Stimulated activated naive CD8-positive, alpha-beta T cell treated with anti-CD3 and anti-CD28 coated beads, Interleukin-15, amount 100 ng/mL, for 72 hours (primary cell): ENCODE measurements around the gene OR5B17.
"Not testable (repeated sequence)": the region's sequence is repeated elsewhere in the genome, so short reads cannot be mapped to it uniquely, and the experiment has no call there.

ENCODE experiments used
- ATAC-seq: fragments of 150-1000 bp; cut with Tn5 transposase; 2 replicates; pipeline ENCODE4 v1.10.0; 2021; ENCODE audit warnings: mild to moderate bottlenecking, moderate library complexity
- DNase-seq, 2 donors: peaks; one replicate each; pipeline ENCODE4 v3.0.0; 2021 to 2022
- H3K27ac Mint-ChIP-seq, 2 donors: one replicate each; pipeline ENCODE4 v1.8.0; 2022; ENCODE audit warnings: mild to moderate bottlenecking in 2 of 2, mixed read lengths in 2 of 2, moderate library complexity in 2 of 2
- H3K27me3 Mint-ChIP-seq: one replicate; pipeline ENCODE4 v1.8.0; 2022; ENCODE audit warnings: mixed read lengths
- H3K4me1 Mint-ChIP-seq: one replicate; pipeline ENCODE4 v1.8.0; 2022; ENCODE audit warnings: mild to moderate bottlenecking, mixed read lengths
- H3K4me3 Mint-ChIP-seq, 2 donors: one replicate each; pipeline ENCODE4 v1.8.0; 2022; ENCODE audit warnings: mild to moderate bottlenecking in 2 of 2, mixed read lengths in 2 of 2, moderate library complexity in 1 of 2
- H3K9me3 Mint-ChIP-seq, 2 donors: one replicate each; pipeline ENCODE4 v1.8.0; 2022; ENCODE audit warnings: mixed read lengths in 2 of 2

OR5B17 gene

GRCh38 chr11:58358969-58359368 is at the start of gene OR5B17:
OR5B17 (minus strand) TSS chr11:58359069; CDS start chr11:58359069, 0 bp downstream.
- no peak within 1 kb of the TSS for H3K27ac Mint-ChIP-seq
- ATAC-seq (no peak), DNase-seq (no peak)
- no peaks in the 10 kb centered on the region for H3K4me1 Mint-ChIP-seq
- no peak within 1 kb of the TSS for H3K4me3 Mint-ChIP-seq
- no peaks in the 10 kb centered on the region for H3K27me3 Mint-ChIP-seq
- no peaks in the 10 kb centered on the region for H3K9me3 Mint-ChIP-seq

GRCh38 chr11:58406774-58407173 is 47.9 kb upstream of the OR5B17 start, which contains the start of gene OR5B3:
OR5B3 (minus strand) TSS chr11:58406874; CDS start chr11:58403409, 3,465 bp downstream.
- no peak within 1 kb of the TSS for H3K27ac Mint-ChIP-seq
- no peak for DNase-seq
- ATAC-seq, result no peak
- H3K4me1 Mint-ChIP-seq, result no peaks in the 10 kb centered on the region
- no peak within 1 kb of the TSS for H3K4me3 Mint-ChIP-seq
- H3K27me3 Mint-ChIP-seq, result peaks cover 7% of the 10 kb centered on the region
- peaks cover 19 to 25% of the 10 kb centered on the region in 2 donors for H3K9me3 Mint-ChIP-seq

GRCh38 chr11:58399622-58400021 is 40.8 kb upstream of the OR5B17 start:
- ATAC-seq, DNase-seq, H3K27me3 Mint-ChIP-seq, H3K4me1 Mint-ChIP-seq, H3K27ac Mint-ChIP-seq, H3K4me3 Mint-ChIP-seq: not testable (repeated sequence)
- peaks cover 3 to 11% of the 10 kb centered on the region in 2 donors for H3K9me3 Mint-ChIP-seq

- Mint-ChIP-seq H3K27me3 (no peaks in the 10 kb centered on the region), H3K27ac (no peak overlapping the region), H3K4me3 (no peak overlapping the region), H3K4me1 (no peaks in the 10 kb centered on the region), H3K9me3 (peaks cover 7 to 15% of the 10 kb centered on the region in 2 donors)
- no peak for DNase-seq
- ATAC-seq, result no peak
Measured at GRCh38 chr11:58395581-58395980, 36.7 kb upstream of the OR5B17 start.

- no peaks in the 10 kb centered on the region for H3K4me1 Mint-ChIP-seq
- no peaks in the 10 kb centered on the region for H3K27me3 Mint-ChIP-seq
- ATAC-seq (no peak), DNase-seq (no peak)
- peaks cover 7 to 15% of the 10 kb centered on the region in 2 donors for H3K9me3 Mint-ChIP-seq
- no peak overlapping the region for H3K4me3 Mint-ChIP-seq
- H3K27ac Mint-ChIP-seq, result no peak overlapping the region
Measured at GRCh38 chr11:58394195-58394594, 35.3 kb upstream of the OR5B17 start.

GRCh38 chr11:58392746-58393145 is 33.9 kb upstream of the OR5B17 start:
- no peak overlapping the region for H3K4me3 Mint-ChIP-seq
- H3K27ac Mint-ChIP-seq, result no peak overlapping the region
- DNase-seq (no peak), ATAC-seq (no peak)
- H3K27me3 Mint-ChIP-seq, result no peaks in the 10 kb centered on the region
- H3K9me3 Mint-ChIP-seq, result peaks cover 7 to 15% of the 10 kb centered on the region in 2 donors
- no peaks in the 10 kb centered on the region for H3K4me1 Mint-ChIP-seq

GRCh38 chr11:58391879-58392278 is 33.0 kb upstream of the OR5B17 start:
- H3K27me3 Mint-ChIP-seq, result no peaks in the 10 kb centered on the region
- DNase-seq (no peak), ATAC-seq (no peak)
- H3K27ac Mint-ChIP-seq, result no peak overlapping the region
- no peaks in the 10 kb centered on the region for H3K4me1 Mint-ChIP-seq
- H3K4me3 Mint-ChIP-seq, result no peak overlapping the region
- H3K9me3 Mint-ChIP-seq, result peaks cover 7 to 15% of the 10 kb centered on the region in 2 donors

GRCh38 chr11:58390551-58391063 is 31.7 kb upstream of the OR5B17 start:
- DNase-seq (no peak), ATAC-seq (no peak)
- Mint-ChIP-seq H3K4me3 (no peak overlapping the region), H3K27me3 (no peaks in the 10 kb centered on the region), H3K27ac (no peak overlapping the region), H3K9me3 (peaks cover 7 to 14% of the 10 kb centered on the region in 2 donors), H3K4me1 (no peaks in the 10 kb centered on the region)

- no peak overlapping the region for H3K4me3 Mint-ChIP-seq
- H3K9me3 Mint-ChIP-seq, result no peaks in the 10 kb centered on the region
- no peak overlapping the region for H3K27ac Mint-ChIP-seq
- ATAC-seq, result no peak
- no peak for DNase-seq
- H3K4me1 Mint-ChIP-seq, result no peaks in the 10 kb centered on the region
- H3K27me3 Mint-ChIP-seq, result no peaks in the 10 kb centered on the region
Measured at GRCh38 chr11:58354727-58355126, 4.1 kb downstream of the OR5B17 start.

- no peak for DNase-seq
- ATAC-seq, result no peak
- no peaks in the 10 kb centered on the region for H3K27me3 Mint-ChIP-seq
- peaks cover 0 to 11% of the 10 kb centered on the region in 2 donors for H3K9me3 Mint-ChIP-seq
- no peak overlapping the region for H3K4me3 Mint-ChIP-seq
- H3K4me1 Mint-ChIP-seq, result no peaks in the 10 kb centered on the region
- H3K27ac Mint-ChIP-seq, result no peak overlapping the region
Measured at GRCh38 chr11:58345204-58345603, 13.7 kb downstream of the OR5B17 start.

- DNase-seq (no peak), ATAC-seq (no peak)
- Mint-ChIP-seq H3K4me1 (no peaks in the 10 kb centered on the region), H3K27ac (no peak overlapping the region), H3K9me3 (peaks cover 19 to 22% of the 10 kb centered on the region in 2 donors), H3K4me3 (no peak overlapping the region), H3K27me3 (peaks cover 21% of the 10 kb centered on the region)
Measured at GRCh38 chr11:58334708-58335107, 24.2 kb downstream of the OR5B17 start.

GRCh38 chr11:58330861-58331260 is 28.0 kb downstream of the OR5B17 start:
- DNase-seq (no peak), ATAC-seq (no peak)
- Mint-ChIP-seq H3K27me3 (peaks cover 15% of the 10 kb centered on the region), H3K4me3 (no peak overlapping the region), H3K4me1 (no peaks in the 10 kb centered on the region), H3K9me3 (peaks cover 36 to 53% of the 10 kb centered on the region in 2 donors), H3K27ac (no peak overlapping the region)

- no peaks in the 10 kb centered on the region for H3K9me3 Mint-ChIP-seq
- H3K4me1 Mint-ChIP-seq, result no peaks in the 10 kb centered on the region
- H3K4me3 Mint-ChIP-seq, result no peak overlapping the region
- no peak overlapping the region for H3K27ac Mint-ChIP-seq
- no peak for DNase-seq
- ATAC-seq, result no peak
- H3K27me3 Mint-ChIP-seq, result peaks cover 8% of the 10 kb centered on the region
Measured at GRCh38 chr11:58318532-58318931, 40.3 kb downstream of the OR5B17 start.

GRCh38 chr11:58316142-58316541 is 42.7 kb downstream of the OR5B17 start:
- no peak for ATAC-seq
- H3K4me1 Mint-ChIP-seq, result no peaks in the 10 kb centered on the region
- no peak overlapping the region for H3K27ac Mint-ChIP-seq
- H3K4me3 Mint-ChIP-seq, result no peak overlapping the region
- peaks cover 8% of the 10 kb centered on the region for H3K27me3 Mint-ChIP-seq
- peaks cover 0 to 16% of the 10 kb centered on the region in 2 donors for H3K9me3 Mint-ChIP-seq
- DNase-seq, result no peak
